ENCODE results near the gene RB1.
"Not testable (repeated sequence)": the region's sequence is repeated elsewhere in the genome, so short reads cannot be mapped to it uniquely, and the experiment has no call there.

The RB1 gene

DNA sequence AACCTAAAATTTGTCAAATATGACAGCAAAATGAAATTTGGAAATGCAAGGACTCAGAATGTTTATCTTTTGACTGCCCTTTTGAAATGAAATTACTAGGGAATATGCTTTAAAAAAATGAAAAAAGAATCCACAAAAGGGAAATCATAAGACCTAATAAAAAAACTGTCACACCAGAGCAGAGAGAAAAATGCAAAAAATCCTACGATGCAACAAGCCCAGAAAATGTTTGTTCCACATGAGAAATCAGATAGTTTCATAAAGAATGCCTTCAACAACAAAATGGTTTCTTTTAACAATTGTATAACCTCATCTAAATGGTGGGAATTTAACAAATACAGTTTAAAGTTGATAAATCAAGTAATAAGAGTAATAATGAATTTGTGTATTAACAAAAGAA lies 101.4 kb downstream of the RB1 start:
- in situ Hi-C loops (cut with MboI; ENCODE audit: low sequenced_read_pairs), result no loop called here

DNA sequence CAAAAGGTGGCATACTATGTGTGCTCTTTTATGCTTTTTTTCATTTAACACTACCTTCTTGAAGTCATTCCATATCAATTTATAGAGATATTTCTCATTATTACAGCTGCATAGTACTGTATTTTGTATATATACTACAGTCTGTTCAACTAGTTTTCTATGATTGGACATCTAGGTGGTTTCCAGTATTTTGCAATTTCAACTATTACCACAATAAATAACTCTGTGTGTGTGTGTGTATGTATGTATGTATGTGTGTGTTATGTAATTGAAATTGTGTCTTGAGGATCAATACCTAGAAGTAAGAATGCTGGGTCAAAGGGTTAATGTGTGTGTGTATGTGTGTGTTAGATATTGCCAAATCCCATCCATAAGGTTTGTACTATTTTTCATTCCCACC lies 102.3 kb downstream of the RB1 start:
- in situ Hi-C loops (cut with MboI; ENCODE audit: low sequenced_read_pairs), result no loop called here

DNA sequence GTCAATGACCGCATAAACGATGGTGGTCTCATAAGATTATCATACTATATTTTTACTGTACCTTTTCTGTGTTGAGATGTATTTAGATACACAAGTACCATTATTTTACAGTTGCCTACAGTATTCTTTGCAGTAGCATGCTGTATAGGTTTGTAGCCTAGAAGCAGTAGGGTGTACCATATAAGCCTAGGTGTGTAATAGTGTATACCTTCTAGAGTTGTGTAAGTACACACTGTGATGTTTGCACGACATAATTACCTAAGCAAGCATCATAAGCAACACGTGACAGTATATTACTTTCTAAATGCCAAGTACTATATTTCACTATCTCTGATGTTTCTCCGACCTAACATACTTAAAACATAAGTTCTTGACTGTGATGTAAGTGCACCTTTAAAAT lies 106.6 kb downstream of the RB1 start:
- in situ Hi-C loops (cut with MboI; ENCODE audit: low sequenced_read_pairs), result no loop called here

DNA sequence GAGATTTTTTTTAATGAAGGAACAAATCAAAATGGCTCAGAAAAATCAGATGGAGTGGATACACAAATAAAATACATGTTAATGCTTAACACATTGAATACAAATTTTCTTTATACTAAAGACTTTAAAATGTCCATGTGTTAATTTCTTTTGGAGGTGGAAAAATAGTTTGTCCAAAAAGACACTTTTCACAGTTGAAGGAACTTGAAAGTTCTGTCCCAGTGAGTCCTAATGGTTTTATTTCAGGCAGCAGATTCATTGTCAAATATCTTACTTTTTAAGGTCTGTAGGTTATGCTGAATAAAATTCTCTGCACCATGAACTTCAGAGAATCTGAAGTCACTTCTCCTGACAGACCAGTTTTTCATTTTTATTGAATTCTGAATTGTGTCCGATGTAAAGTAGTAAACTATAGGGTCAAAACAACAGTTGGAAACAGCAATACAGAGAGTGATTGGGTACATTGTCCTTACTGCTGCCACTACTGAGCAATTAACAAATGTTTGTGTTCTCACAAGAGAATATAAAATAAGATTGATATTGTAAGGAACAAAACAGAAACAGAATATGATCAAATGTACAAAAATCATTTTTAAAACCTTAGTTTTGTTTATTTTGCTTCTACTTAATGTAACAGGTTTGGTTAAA lies 107.7 kb downstream of the RB1 start:
- in situ Hi-C loops (cut with MboI; ENCODE audit: low sequenced_read_pairs), result no loop called here

DNA sequence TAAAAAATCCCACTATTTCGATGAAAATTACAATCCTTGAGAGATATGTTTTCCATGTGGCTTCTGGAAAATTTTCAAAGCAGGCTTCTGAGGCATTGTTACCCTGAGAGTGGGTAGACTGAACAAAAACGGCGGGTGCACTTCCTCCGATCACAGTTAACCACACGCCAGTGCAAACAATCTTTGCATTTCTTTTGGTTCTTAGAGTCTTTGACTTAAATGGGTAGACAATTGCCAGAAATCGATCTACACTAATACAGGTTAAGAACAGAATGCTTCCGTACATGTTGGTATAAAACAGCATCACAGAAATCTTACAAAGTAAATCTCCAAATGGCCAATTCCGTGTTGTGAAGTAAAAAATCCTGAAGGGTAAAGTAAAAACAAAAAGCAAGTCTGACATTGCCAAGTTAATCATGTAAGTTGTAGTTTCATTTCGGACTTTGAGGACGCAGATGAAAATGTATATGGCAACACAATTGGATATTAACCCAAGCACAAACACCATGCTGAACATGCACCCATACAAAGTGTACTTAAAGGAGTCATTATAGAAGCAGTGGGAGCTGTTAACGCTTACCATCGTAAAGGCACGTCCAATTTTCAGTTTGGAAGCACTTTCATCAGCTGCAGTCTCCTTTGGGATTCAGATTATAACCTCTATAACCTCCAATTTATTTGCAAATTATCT lies 108.4 kb downstream of the RB1 start:
- in situ Hi-C loops (cut with MboI; ENCODE audit: low sequenced_read_pairs), result no loop called here

DNA sequence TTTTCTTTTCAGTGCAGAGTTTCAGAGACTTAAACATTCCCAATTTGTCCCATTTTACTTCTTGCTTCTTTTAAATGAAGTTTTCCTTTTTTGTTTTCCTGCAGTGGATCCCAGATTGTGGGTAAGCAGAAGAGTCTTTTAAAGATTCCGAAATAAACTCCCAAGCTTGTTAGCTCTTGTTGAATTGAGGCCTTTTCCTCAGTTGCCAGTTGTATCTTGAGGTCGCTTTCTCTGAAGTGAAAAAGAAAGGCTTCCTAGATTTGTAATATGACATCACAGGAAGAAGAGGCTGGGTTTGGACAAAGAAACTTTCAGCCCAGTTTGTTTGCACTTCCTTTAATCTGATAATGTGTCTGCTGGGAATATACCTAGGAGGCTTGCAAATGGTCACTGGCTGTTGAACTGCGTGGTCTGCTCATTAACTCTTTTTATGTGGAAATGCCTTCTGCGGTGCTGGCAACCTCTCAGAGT lies 109.4 kb downstream of the RB1 start, which contains the start of gene LPAR6:
Gene LPAR6 (minus strand): TSS at position 233 of the 471 bp plus-strand sequence. CDS start 690 bp downstream, outside the sequence.
- in situ Hi-C loops (cut with MboI; ENCODE audit: low sequenced_read_pairs), result no loop called here

DNA sequence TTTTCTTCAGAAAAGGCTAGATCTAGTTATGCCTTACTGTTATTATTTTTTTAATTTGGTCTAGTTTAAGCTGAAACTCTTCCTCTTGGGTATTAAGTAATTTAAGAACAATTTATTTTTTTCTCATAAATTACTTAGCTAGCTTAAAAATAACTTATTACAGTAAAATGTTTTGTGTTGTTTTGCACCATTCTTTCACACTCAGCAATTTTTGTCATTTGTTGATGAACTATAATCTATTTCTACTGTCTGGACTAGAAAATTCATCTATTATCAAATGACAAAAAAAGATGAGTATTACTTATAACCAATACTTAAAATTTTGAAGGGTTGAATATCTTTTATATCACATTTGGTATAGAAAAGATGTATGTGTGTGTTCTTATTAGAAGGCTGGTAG lies 111.0 kb downstream of the RB1 start:
- in situ Hi-C loops (cut with MboI; ENCODE audit: low sequenced_read_pairs), result no loop called here

DNA sequence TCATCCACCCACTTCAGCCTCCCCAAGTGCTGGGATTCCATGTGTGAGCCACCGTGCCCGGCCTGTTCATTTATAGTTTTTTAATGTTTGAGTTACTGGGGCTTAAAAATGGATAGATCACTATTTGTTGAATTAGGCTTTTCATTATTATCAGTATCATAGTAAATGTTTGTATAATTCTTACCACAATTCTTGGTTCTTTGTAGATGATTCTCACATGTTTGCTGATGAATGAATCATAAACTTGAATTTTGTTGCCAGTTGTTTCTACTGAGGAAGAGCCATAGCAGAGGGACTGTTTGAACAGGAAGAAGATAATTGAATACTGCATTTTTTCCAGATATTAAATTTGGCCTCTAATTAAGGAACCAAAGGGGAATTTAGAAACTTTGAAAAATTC lies 112.0 kb downstream of the RB1 start:
- in situ Hi-C loops (cut with MboI; ENCODE audit: low sequenced_read_pairs), result no loop called here

DNA sequence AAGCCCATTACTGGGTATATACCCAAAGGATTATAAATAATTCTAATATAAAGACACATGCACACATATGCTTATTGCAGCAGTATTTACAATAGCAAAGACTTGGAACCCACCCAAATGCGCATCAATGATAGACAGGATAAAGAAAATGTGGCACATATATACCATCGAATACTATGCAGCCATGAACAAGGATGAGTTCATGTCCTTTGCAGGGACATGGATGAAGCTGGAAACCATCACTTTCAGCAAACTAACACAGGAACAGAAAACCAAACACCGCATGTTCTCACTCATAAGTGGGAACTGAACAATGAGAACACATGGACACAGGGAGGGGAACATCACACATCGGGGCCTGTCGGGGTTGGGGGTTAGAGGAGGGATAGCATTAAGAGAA lies 118.5 kb downstream of the RB1 start:
- in situ Hi-C loops (cut with MboI; ENCODE audit: low sequenced_read_pairs), result not testable (repeated sequence)

DNA sequence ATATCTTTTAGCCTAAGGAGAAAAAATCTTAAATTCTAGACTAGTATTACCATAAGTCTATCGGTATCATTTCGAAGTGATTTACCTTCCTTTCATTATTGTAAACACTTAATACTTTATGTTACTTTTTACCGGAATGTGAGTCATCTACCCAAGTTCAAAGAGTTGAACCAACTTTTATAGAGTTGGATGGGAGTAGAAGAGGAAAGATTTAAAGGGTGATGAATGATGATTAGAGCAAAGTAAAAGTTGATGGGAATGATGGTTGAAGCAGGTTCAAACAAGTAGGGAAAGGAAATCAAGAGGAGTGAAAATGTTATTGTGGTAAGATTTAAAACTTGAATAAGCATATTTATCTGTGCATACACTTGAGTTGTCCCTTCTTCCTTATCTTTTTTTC lies 120.7 kb downstream of the RB1 start:
- in situ Hi-C loops (cut with MboI; ENCODE audit: low sequenced_read_pairs), result no loop called here

DNA sequence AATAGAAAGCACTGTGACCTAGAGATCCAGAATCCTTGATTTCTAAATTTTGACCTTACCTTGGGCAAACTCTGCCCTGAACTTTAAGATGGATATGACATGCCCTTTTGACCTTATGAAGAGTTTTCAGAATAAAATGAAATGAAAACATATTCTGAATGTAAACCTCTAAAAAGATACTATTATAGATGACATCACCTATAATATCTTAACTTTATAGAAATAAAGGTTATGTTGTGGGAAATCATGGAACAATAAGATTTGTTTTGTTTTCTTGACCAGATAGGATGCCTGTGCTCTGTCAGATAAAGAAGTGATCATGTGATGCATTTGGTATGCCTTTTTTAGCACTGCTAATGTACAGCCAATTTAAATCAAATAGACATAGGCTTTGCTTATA lies 122.5 kb downstream of the RB1 start:
- in situ Hi-C loops (cut with MboI; ENCODE audit: low sequenced_read_pairs), result no loop called here

DNA sequence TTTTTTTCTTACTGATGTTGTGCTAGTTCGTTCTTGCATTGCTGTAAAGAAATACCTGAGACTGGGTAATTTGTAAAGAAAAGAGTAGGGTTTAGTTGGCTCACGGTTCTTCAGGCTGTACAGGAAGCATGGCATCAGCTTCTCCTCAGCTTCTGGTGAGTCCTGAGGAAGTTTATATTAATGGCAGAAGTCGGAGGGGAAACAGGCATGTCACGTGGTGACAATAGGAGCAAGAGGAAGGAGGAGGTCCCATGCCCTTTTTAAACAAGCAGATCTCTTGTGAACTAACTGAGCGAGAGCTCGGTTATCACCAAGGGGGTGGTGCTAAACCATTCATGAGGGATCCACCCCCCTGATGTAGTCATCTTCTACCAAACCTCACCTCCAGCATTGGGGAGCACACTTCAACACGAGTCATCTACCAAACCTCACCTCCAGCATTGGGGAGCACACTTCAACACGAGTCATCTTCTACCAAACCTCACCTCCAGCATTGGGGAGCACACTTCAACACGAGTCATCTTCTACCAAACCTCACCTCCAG lies 123.3 kb downstream of the RB1 start:
- in situ Hi-C loops (cut with MboI; ENCODE audit: low sequenced_read_pairs), result not testable (repeated sequence)

DNA sequence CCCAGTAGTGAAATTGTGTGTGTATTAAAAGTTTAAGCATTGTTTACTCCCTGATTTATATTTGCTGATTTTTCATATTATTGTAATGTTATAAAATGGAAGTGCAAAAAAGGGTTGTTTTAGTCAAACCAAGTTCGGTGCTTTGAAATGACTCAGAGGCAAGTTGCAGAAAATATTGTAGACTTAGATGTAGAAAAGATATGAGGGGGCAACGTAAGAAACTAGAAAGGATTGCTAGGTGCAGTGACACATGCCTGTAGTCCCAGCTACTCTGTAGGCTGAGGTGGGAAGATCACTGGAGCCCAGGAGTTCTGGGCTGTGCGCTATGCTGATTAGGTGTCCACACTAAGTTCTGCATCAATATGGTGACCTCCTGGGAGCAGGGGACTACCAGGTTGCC lies 125.5 kb downstream of the RB1 start:
- in situ Hi-C loops (cut with MboI; ENCODE audit: low sequenced_read_pairs), result no loop called here

DNA sequence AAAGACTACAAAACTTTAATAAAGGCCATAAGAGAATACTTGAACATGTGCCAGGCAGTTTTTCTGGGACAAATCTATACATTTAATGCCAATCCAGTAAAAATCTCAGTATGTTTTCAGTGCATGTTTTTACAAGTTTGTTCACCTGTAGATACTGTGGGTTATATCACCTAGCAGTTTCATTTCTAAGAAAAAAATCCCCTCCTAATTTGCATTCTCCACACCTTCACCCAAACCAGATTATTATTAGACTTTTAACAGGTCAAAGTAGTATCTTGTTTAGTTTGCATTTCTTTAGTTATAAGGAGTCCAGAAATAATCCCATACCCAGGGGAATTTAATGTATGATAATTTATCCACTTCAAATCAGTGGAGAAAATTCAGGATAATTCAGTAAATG lies 126.3 kb downstream of the RB1 start:
- in situ Hi-C loops (cut with MboI; ENCODE audit: low sequenced_read_pairs), result no loop called here

DNA sequence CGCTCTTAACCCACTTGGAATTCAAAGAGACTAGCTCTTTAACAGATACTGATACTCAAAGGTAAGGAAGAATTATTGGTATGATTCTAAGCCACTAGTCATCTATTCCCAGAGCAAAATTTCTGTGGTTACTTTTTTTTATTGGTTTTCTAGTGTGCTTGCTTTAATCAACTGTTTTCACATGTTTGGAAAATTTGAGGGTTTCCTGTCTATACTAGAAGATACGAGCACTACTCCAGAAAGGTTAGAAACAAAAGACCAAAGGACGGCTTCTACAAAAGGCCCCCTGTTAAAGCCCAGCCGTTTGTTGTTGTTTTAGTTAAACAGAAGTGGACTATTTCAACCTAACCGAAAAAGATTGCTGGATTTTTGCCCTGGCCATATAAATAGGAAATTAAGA lies 127.9 kb downstream of the RB1 start:
- in situ Hi-C loops (cut with MboI; ENCODE audit: low sequenced_read_pairs), result no loop called here

DNA sequence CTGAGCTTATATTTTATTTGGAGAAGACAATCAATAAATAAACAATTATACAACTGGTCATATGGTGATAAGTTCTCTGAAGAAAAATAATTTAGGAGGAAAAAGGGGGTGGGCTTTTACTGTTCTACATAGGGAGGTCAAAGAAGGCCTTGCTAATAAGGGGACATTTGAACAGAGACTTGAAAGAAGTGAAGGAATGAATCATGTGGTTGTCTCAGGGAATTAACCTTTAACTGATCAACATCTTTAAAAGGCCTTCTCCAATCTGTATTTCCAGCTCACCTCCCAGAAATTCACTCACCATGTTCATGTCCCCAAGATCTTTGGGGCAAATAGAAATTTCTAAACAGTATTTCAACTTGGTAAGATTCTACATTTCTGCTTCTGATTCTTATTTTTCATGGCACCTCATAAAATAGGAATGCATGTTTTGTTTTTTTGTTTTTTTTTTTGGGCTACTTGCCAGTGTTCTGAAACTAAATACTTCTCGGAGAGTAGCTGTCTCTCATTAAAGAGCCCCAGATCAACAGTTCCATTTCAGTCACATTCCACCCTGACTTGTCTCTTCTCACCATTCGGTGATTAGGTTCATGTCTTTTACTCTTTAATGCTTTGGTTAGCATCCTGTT lies 128.6 kb downstream of the RB1 start:
- in situ Hi-C loops (cut with MboI; ENCODE audit: low sequenced_read_pairs), result no loop called here

DNA sequence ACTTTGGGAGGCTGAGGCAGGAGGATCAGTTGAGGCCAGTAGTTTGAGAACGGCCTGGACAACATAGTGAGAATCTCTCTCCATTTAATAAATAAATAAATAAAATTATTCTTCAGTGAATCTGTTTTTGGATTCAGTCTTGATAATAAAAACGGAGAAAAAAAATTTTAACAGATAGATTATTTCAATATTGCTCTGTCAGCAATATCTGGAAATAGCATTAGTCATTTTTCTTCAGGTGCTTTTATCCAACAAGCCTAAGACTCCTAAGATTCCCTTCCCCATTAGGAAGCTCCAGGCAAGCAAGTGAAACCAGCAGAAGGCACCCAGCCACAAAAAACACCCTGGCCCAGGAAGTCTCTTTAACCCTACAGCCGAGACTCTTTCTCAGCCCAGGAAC lies 130.6 kb downstream of the RB1 start:
- in situ Hi-C loops (cut with MboI; ENCODE audit: low sequenced_read_pairs), result no loop called here

DNA sequence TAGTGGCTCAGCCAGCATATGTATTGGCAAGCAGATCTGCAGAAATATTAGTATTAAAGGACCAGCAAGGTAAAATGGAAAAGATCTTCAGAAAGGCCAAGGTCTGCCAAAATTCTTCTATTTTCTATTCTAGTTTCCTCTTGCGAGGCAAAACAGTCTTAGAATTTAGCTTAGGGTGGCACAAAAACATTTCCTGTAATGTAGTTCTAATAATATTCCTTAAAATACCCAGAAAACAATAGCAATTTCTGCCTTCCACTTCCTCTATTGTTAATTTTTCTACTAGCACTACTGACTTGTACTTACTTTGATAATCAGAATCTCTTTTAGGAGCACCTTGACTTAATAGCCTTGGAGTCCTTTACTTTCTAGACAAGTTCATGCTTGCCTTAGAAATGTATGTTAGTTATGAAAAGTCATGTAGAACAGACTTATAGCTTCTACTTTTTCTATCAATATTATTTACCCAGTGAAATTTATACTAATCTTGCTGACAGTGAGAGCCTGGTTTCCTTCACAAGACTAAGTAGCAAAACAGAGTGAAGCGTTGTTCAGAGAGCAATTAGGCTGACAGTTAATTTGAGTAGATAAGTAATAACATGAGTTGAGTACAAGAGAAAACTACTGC lies 133.2 kb downstream of the RB1 start:
- in situ Hi-C loops (cut with MboI; ENCODE audit: low sequenced_read_pairs), result no loop called here

DNA sequence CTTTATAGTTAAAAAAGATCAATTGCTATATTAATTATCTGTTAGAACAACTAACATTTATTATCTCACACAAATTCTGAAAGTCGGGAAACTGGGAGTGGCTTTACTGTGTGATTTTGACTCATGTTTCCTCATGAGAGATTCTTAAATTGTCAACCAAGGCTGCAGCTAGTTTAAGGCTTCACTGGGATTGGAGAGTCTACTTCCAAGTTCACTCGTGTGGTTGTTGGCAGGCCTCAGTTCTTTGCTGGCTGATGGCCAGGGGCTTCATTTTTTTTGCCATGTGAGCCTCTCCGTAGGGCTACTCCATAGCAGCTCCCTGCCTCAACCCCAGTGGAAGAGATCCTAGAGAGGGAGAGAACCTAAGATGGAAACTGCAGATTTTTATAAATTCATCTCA lies 133.8 kb downstream of the RB1 start:
- in situ Hi-C loops (cut with MboI; ENCODE audit: low sequenced_read_pairs), result no loop called here

DNA sequence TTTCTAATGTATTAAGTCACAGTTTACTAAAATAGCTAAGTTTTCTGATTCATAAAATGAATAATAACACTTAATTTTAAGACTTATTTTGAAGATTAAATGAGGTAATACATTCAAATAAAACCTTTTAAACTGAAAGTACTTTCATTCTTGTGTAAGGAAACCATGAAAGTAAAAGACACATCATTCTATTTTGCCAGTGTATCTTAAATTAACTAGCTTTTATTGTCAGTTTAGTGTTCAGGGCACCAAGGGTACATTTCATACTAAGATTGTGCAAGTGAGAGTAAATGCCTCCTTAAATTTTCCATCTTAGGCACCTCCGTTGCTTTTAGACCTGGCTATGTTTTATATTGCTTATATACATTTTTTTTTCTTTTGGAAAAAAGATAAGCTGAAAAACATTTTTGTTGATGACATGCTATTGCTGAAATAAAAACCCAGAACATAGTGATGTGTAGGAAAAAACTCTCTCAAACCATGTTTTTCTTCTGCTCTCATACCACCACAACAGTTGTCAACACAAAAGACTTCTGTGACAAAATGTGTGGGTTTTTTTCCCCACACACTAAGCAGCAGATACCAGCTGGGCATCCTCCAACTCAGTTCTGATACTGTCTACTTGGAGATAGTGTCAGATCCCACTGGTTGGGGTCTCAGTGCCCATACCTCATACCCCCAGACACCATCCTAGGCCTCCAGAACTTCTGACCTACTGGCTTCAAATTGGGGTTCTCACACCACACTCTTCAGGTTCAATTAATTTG lies 140.1 kb downstream of the RB1 start:
- in situ Hi-C loops (cut with MboI; ENCODE audit: low sequenced_read_pairs), result no loop called here

DNA sequence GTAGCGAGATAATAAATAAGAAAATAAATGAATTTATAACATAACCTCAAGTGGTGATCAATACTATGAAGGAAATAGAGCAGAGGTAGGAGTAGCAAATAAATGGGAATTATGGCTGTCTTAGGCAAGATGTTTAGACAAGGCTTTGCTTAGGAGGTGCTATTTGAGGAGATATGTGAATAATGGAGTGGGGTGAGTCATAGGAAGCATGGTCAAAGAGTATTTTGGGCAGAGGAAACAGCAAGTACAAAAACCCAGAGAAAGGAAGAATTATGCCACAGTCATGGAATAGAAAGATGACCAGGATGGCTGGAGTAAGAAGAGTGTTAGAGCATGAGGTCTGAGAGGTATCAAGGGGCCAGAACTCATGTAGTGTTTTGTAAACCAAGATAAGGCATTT lies 142.9 kb downstream of the RB1 start:
- in situ Hi-C loops (cut with MboI; ENCODE audit: low sequenced_read_pairs), result no loop called here

All from HL-60/S4 (cell line).